Duodenal mucosa (tissue), 2 donors: ENCODE measurements around the gene SMIM32.

Experiments used
- H3K27ac ChIP-seq: one replicate; pipeline ENCODE4 v1.7.0; 2013; ENCODE audit warnings: low read depth, low read length
- H3K27me3 ChIP-seq, 2 donors: one replicate each; pipeline ENCODE4 v1.7.0; 2013; ENCODE audit warnings: low read length in 2 of 2, control low read depth in 1 of 2; ENCODE audit not compliant: insufficient read depth in 2 of 2, control insufficient read depth in 1 of 2
- H3K36me3 ChIP-seq, 2 donors: one replicate each; pipeline ENCODE4 v1.7.0; 2013; ENCODE audit warnings: low read length in 2 of 2, control low read depth in 1 of 2; ENCODE audit not compliant: insufficient read depth in 2 of 2, control insufficient read depth in 1 of 2
- H3K4me1 ChIP-seq, 2 donors: one replicate each; pipeline ENCODE4 v1.7.0; 2013; ENCODE audit warnings: low read length in 2 of 2, control low read depth in 1 of 2; ENCODE audit not compliant: insufficient read depth in 2 of 2, control insufficient read depth in 1 of 2
- H3K4me3 ChIP-seq, 2 donors: one replicate each; pipeline ENCODE4 v1.7.0; 2013; ENCODE audit warnings: low read length in 2 of 2, low read depth in 1 of 2
- H3K9ac ChIP-seq, 2 donors: one replicate each; pipeline ENCODE4 v1.7.0; 2013; ENCODE audit warnings: low read length in 2 of 2, low read depth in 1 of 2
- H3K9me3 ChIP-seq, 2 donors: one replicate each; pipeline ENCODE4 v1.7.0; 2013; ENCODE audit warnings: low read length in 2 of 2, control low read depth in 1 of 2; ENCODE audit not compliant: control insufficient read depth in 1 of 2

Gene SMIM32

GRCh38 chr5:136143763-136144162 lies 49.2 kb downstream of the SMIM32 start:
- H3K27me3 ChIP-seq = no peaks in the 10 kb centered on the region
- no peaks in the 10 kb centered on the region for H3K36me3 ChIP-seq
- H3K4me1 ChIP-seq = peaks cover 7 to 25% of the 10 kb centered on the region in 2 donors
- H3K9me3 ChIP-seq = no peaks in the 10 kb centered on the region
- no peak overlapping the region for H3K9ac ChIP-seq
- no peak overlapping the region for H3K4me3 ChIP-seq
- H3K27ac ChIP-seq = no peak overlapping the region

DNA sequence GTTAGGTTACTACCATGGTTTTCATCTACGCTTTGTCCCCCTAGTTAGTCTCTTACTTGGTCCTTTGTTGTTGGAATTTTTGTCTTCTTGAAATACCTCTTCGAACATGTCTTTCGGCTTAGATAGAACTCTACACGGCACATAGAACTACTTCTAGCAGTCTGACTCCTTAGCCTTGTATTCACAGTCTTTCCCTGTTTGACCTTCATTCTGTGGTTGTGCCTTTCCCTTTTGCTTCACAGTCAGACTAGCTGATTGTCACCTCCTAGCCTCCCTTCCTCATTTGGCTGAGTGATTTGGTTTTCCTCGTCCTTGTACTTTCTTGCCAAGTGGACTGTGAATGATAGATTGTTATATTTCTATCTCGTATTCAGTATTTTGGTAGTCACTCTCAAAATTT lies 49.6 kb downstream of the SMIM32 start:
- H3K9ac ChIP-seq = no peak overlapping the region
- no peak overlapping the region for H3K4me3 ChIP-seq
- no peaks in the 10 kb centered on the region for H3K36me3 ChIP-seq
- H3K27me3 ChIP-seq = no peaks in the 10 kb centered on the region
- peaks cover 7 to 25% of the 10 kb centered on the region in 2 donors for H3K4me1 ChIP-seq
- no peaks in the 10 kb centered on the region for H3K9me3 ChIP-seq
- no peak overlapping the region for H3K27ac ChIP-seq

DNA sequence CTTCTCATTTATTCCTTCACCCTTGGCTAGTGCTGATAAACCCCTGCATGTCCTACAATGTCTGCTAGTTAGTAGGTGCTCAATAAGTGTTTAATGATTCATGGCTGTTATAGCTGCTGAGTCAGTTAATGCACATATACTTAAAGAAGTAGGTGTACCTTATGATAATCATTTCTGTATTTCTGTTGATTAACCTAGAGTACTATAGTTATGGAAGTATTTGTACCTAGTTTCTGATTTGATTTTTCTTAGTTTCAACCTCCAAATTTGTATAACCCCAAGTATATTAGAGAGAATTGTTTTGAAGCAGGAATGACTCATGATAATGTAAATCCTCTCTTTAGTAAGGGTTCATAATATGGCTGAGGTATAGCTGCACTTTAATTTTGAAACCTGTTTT lies 51.4 kb downstream of the SMIM32 start:
- Histone ChIP-seq H3K27me3 (no peaks in the 10 kb centered on the region), H3K36me3 (no peaks in the 10 kb centered on the region), H3K9me3 (no peaks in the 10 kb centered on the region), H3K4me1 (peaks cover 7 to 34% of the 10 kb centered on the region in 2 donors), H3K27ac (no peak overlapping the region), H3K9ac (no peak overlapping the region), H3K4me3 (no peak overlapping the region)
